Omental fat pad (tissue), 4 donors: Measurements from ENCODE around the gene PLEKHF1. TPM values are rescaled to one million over a fixed set of nuclear protein-coding genes. Genes with fewer than 3 reads are reported as not detected.
A peak's percentile ranks its signal among the peaks of the same experiment; 100 is the strongest.

Experiments used
- ATAC-seq: fragments of 150-250 bp; one replicate; pipeline ENCODE4 v1.9.1; 2016; ENCODE audit warnings: mild to moderate bottlenecking, moderate library complexity; ENCODE audit not compliant: low FRiP score
- DNase-seq: peaks from one replicate; pipeline ENCODE4 v3.0.0-alpha.2; 2019; ENCODE audit warnings: low spot score
- CTCF ChIP-seq, 3 donors: fragments of 450-650 bp; IDR thresholded peaks; one replicate each; pipeline ENCODE4 v1.5.1; 2016 to 2017; ENCODE audit warnings: antibody characterized with exemption in 3 of 3, mild to moderate bottlenecking in 3 of 3, moderate library complexity in 2 of 3
- total RNA-seq, 4 donors: library from RNA; depleted of rRNA; stranded (reverse); fragments of >200 nt; gene quantifications; one replicate each; pipeline ENCODE4 v1.1.0, GENCODE V29; 2016

Gene PLEKHF1
- 10 to 100 TPM; 10.7 to 55.5 (median 21.5) TPM for total RNA-seq

GRCh38 chr19:29665215-29665825, at the start of gene PLEKHF1:
PLEKHF1 (plus strand) TSS chr19:29665461; CDS start chr19:29673840, 8,379 bp downstream.
- no peak for TF ChIP-seq CTCF (IDR thresholded peaks at IDR 0.05)
- DNase-seq (peak; percentile 67), ATAC-seq (peak; percentile 81)

- DNase-seq: no peak
- no peak for TF ChIP-seq CTCF (IDR thresholded peaks at IDR 0.05)
- ATAC-seq: no peak
Observed at GRCh38 chr19:29615891-29616425, 49.3 kb upstream of the PLEKHF1 start.

- DNase-seq (no peak), ATAC-seq (no peak)
- no peak for TF ChIP-seq CTCF (IDR thresholded peaks at IDR 0.05)
Observed at GRCh38 chr19:29616541-29616940, 48.7 kb upstream of the PLEKHF1 start.

GRCh38 chr19:29617366-29618266, 47.6 kb upstream of the PLEKHF1 start:
- no peak for DNase-seq
- no peak for TF ChIP-seq CTCF (IDR thresholded peaks at IDR 0.05)
- no peak for ATAC-seq

GRCh38 chr19:29618434-29618833, 46.8 kb upstream of the PLEKHF1 start:
- no peak for TF ChIP-seq CTCF (IDR thresholded peaks at IDR 0.05)
- ATAC-seq (no peak), DNase-seq (no peak)

- ATAC-seq: no peak
- DNase-seq: no peak
- no peak for TF ChIP-seq CTCF (IDR thresholded peaks at IDR 0.05)
Observed at GRCh38 chr19:29618871-29619270, 46.4 kb upstream of the PLEKHF1 start.
